ENCODE measurements around the gene GADL1.

Gene GADL1, protein sequence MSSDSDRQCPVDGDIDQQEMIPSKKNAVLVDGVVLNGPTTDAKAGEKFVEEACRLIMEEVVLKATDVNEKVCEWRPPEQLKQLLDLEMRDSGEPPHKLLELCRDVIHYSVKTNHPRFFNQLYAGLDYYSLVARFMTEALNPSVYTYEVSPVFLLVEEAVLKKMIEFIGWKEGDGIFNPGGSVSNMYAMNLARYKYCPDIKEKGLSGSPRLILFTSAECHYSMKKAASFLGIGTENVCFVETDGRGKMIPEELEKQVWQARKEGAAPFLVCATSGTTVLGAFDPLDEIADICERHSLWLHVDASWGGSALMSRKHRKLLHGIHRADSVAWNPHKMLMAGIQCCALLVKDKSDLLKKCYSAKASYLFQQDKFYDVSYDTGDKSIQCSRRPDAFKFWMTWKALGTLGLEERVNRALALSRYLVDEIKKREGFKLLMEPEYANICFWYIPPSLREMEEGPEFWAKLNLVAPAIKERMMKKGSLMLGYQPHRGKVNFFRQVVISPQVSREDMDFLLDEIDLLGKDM

DNA sequence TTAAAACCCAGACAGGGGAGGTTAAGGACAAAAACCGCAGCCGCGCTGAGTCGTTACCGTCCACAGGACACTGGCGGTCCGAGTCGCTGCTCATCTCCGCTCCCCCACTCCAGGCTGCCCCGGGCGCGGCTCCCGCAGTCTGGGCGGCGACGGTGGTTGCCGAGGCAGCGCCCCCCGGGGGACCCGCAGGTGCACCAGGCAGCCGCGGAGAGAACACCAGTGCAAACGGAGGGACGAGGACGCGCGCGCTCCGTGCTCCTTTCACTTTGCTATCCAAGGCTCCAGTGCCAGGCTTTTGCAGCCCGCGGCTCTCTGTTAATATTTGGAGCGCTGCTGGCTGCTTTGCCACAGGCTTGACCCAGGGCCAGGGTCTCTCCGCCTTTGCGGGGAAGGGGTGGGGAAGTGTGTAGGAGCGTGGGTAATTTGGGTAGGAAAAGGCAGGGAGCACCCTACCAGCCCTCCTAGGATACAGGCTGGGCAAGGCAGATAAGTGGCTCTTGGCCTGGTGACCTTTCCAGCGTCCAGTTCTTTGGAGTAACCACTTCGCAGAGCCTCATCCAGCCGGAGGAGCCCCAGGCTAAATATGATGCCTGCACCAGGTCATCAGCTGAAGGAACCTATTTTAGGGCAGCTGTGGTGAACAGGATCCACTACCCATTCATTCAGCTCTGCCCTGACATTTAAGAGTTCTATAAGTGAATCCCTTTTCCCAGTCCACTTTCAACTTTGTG is at the start of gene GADL1:
GADL1 (minus strand) TSS at position 141 of the 731 bp plus-strand sequence; CDS start at position 94, 47 bp downstream.
- peak within 1 kb of the TSS; percentile 64 for H3K27ac ChIP-seq
- TF ChIP-seq, protein P1, sequence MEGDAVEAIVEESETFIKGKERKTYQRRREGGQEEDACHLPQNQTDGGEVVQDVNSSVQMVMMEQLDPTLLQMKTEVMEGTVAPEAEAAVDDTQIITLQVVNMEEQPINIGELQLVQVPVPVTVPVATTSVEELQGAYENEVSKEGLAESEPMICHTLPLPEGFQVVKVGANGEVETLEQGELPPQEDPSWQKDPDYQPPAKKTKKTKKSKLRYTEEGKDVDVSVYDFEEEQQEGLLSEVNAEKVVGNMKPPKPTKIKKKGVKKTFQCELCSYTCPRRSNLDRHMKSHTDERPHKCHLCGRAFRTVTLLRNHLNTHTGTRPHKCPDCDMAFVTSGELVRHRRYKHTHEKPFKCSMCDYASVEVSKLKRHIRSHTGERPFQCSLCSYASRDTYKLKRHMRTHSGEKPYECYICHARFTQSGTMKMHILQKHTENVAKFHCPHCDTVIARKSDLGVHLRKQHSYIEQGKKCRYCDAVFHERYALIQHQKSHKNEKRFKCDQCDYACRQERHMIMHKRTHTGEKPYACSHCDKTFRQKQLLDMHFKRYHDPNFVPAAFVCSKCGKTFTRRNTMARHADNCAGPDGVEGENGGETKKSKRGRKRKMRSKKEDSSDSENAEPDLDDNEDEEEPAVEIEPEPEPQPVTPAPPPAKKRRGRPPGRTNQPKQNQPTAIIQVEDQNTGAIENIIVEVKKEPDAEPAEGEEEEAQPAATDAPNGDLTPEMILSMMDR (conservative IDR thresholded peaks at IDR 0.05) = peak; percentile 33

DNA sequence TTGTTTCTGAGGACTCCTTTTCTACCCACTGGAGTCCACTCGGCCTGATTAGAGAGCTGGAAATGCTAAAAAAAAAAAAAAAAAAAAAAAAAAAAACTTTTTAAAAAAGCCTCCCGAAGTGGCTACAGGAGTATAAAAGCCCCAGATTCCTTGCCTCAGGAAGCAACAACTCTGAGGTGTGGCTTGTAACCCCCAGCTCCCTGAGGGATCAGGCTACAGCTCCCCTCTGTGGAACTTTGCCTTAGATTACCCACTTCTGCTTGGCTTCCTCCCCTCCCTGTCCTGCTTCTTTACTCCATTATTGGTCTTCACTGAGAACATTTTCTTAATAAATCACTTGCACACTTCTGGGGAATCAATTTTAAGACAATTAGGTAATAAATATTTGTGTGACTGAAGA is 49.7 kb upstream of the GADL1 start:
- TF ChIP-seq, protein P1 (conservative IDR thresholded peaks at IDR 0.05) = no peak
- no peak overlapping the region for H3K27ac ChIP-seq

DNA sequence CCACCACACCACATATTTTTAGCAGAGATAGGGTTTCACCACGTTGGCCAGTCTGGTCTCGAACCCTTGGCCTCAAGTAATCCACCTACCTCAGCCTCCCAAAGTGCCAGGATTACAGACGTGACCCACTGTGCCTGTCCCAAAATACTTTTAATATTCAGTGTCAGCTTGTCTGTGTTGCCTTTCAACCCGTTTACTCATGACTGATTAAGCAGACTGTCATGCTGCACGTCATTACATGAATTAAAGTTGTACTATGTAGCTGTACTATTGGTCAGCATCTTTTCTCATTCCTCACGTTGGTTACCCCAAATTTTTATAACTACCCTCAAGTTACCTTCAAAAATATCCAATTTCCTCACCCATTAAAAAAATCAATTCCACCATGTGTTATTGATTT is 48.7 kb upstream of the GADL1 start:
- TF ChIP-seq, protein P1 (conservative IDR thresholded peaks at IDR 0.05) = no peak

DNA sequence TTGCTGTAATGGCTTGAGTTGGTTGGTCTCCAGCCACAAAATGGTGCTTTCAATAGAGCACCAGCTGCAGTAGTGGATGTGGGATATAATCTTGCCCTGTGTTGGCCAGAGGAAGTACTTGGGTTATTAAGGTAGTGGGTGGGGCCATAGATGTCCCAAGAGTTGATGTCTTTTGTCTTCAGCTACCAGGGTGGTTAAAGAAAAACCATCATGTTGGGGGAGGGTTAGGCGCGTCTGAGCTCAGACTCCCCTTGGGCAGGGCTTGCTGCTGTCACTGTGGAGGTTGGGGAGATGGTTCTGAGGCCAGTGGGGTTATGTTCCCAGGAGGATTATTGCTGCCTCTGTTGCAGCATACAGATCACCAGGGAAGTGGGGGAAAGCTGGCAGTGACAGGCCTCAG is 46.9 kb upstream of the GADL1 start:
- H3K27ac ChIP-seq = no peak overlapping the region
- TF ChIP-seq, protein P1 (conservative IDR thresholded peaks at IDR 0.05) = no peak

More for the DNA sequence above, 48.7 kb upstream of the GADL1 start:
- no peak overlapping the region for H3K27ac ChIP-seq

DNA sequence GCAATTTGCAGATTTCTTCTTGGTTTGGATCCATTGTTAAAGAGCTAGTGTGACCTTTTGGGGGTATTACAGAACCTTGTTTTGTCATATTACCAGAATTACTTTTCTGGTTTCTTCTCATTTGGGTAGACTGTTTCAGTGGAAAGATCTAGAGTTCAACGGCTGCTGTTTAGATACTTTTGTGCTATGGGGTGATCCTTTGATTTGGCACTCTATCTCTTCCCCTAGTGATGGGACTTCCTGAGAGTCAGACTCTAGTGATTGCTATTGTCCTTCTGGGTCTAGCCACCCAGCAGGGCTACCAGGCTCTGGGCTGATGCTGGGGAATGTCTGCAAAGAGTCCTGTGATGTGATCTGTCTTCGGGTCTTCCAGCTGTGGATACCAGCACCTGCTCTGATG is 46.3 kb upstream of the GADL1 start:
- TF ChIP-seq, protein P1 (conservative IDR thresholded peaks at IDR 0.05) = no peak
- no peak overlapping the region for H3K27ac ChIP-seq

DNA sequence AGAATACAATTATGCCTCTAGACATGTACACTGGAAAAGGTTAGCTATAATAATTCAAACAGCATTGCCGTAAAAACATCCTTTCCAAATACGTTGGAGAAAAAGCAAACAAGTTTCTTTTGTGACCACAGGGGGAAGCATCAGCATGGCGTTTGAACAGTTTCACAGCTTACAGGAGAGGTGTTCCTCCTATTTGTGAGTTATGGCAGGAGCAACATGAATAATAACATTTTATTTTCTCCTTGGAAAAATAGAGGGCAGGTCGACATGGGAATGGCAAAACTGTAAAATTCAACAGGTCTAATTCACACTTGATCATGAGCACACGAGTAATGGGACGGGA is 39.7 kb upstream of the GADL1 start:
- TF ChIP-seq, protein P1 (conservative IDR thresholded peaks at IDR 0.05) = peak; percentile 82
- H3K27ac ChIP-seq = no peak overlapping the region

DNA sequence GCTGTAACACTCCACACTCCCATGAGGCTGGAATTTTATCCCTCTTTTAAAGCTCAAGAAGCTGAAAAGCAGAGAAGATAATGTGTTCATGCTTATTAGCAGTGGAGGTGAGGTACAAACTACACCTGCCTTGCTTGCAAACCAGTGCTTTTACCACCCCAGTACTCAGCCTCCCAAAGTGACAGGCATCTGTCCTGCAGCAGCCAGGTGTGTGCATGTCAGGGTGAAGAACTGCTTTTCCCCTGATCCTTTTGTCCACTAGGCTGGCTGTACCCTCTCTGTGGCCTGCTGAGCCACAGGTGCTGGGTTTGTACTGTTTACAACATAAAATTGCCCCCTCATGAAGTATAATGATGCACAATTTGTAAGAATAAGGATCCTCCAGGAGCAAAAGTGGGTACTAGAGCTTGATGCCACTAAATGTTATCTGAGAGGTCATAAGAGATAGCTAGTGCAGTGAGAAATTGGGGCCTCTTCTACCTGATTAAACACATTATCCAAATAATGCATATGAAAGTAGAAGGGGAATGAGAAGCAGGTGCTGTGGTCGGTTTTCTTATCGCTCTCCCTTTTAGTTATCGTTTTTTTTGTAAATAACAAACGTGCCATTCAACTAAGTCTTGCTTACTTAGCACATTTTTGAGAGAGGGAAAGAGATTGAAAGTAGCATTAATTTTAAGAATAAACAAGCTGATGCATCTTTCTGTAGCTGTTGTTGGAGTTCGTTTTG is 39.2 kb upstream of the GADL1 start:
- H3K27ac ChIP-seq = no peak overlapping the region
- TF ChIP-seq, protein P1 (conservative IDR thresholded peaks at IDR 0.05) = no peak

All from VCaP (cell line).